ENCODE data around the gene ABRACL. TPM values are rescaled to one million over a fixed set of nuclear protein-coding genes. Genes with fewer than 3 reads are reported as not detected.

Gene ABRACL, protein sequence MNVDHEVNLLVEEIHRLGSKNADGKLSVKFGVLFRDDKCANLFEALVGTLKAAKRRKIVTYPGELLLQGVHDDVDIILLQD
- total RNA-seq (ENCODE audit: unreplicated experiment) = 33.2 TPM
- long read RNA-seq, transcript ABRACL-201 (3 exons, 845 nt) = major isoform, 21 of 23 reads
- long read RNA-seq, partial matches to known transcripts = 0 of 23 reads
- long read RNA-seq, other reads (novel, unspliced or antisense) = 2 of 23 reads

DNA sequence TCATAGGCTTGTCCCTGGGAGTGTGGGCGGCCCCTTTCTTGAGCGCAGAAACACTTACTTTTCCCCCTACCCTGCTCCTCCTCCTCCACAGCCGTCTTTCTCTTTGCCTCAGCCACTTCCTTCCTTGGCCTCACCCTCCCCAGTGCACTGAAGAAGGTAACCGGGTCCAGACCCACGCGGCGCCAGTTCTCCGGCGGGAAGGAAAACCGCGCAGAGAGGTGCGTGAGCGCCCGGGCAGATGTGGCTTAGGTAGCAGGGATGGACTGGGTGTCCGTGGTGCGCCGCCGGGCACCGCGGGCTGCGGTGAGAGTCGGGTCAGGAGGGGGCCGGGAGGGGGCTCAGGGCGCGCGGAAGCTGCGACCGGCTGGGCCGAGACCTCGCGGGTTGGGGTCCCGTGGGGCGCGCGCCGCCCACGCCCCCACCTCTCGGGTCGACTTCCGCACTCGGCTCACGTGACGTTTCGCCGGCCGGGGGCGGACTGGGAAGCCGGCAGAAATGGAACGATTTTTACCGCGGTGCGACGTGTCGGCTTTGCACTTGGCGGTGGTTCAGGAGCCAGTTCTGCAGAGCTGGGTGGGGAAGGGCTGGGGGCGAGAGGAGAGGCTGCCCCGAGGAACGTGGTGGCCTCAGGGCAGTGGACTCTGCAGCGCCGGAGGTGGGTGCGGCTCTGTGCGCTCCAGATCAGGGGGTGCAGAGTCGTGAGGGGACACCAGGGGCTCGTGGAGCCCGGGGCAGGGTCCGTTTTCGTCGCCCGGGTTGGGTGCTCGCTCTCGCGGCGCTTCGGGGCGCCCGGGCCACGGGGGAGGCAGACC lies at the start of gene ABRACL:
TSS of gene ABRACL (plus strand) at position 88 of the 812 bp plus-strand sequence. CDS start 5,416 bp downstream, outside the sequence.
- peak; percentile 79 for DNase-seq
- Mint-ChIP-seq H3K27me3 (ENCODE audit: unreplicated experiment) (peaks cover 5% of the 10 kb centered on the region), H3K36me3 (ENCODE audit: unreplicated experiment) (no peaks in the 10 kb centered on the region), H3K27ac (ENCODE audit: unreplicated experiment) (peak within 1 kb of the TSS; percentile 95), H3K9me3 (ENCODE audit: unreplicated experiment) (peaks cover 15% of the 10 kb centered on the region), H3K4me3 (ENCODE audit: unreplicated experiment) (peak within 1 kb of the TSS; percentile 96), H3K4me1 (ENCODE audit: low read depth, unreplicated experiment) (peaks cover 21% of the 10 kb centered on the region)
- TF ChIP-seq, protein P1, sequence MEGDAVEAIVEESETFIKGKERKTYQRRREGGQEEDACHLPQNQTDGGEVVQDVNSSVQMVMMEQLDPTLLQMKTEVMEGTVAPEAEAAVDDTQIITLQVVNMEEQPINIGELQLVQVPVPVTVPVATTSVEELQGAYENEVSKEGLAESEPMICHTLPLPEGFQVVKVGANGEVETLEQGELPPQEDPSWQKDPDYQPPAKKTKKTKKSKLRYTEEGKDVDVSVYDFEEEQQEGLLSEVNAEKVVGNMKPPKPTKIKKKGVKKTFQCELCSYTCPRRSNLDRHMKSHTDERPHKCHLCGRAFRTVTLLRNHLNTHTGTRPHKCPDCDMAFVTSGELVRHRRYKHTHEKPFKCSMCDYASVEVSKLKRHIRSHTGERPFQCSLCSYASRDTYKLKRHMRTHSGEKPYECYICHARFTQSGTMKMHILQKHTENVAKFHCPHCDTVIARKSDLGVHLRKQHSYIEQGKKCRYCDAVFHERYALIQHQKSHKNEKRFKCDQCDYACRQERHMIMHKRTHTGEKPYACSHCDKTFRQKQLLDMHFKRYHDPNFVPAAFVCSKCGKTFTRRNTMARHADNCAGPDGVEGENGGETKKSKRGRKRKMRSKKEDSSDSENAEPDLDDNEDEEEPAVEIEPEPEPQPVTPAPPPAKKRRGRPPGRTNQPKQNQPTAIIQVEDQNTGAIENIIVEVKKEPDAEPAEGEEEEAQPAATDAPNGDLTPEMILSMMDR (IDR thresholded peaks at IDR 0.05; ENCODE audit: partially characterized antibody, unreplicated experiment) = no peak

DNA sequence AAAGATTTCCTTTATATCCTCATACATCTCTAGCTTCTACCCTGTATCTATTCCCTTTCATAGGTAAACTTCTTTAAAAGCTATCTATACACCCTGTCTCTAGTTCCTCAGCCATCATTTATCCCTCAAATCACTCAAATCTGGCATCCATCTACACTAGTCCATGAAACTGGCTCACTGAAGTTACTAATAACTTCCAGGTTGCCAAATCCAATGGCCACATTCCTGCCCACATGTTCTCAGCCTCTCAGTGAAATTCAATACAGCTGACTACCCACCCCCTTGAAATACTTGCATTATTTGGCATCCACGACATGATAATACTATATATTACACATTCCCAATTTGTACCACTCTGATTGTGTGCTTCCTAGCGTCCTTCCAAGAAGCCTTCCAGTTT lies 49.2 kb upstream of the ABRACL start:
- Mint-ChIP-seq H3K27ac (ENCODE audit: unreplicated experiment) (no peak overlapping the region), H3K4me3 (ENCODE audit: unreplicated experiment) (no peak overlapping the region), H3K36me3 (ENCODE audit: unreplicated experiment) (no peaks in the 10 kb centered on the region), H3K9me3 (ENCODE audit: unreplicated experiment) (no peaks in the 10 kb centered on the region), H3K27me3 (ENCODE audit: unreplicated experiment) (no peaks in the 10 kb centered on the region), H3K4me1 (ENCODE audit: low read depth, unreplicated experiment) (peaks cover 22% of the 10 kb centered on the region)
- DNase-seq = no peak
- TF ChIP-seq, protein P1 (IDR thresholded peaks at IDR 0.05; ENCODE audit: partially characterized antibody, unreplicated experiment) = no peak

DNA sequence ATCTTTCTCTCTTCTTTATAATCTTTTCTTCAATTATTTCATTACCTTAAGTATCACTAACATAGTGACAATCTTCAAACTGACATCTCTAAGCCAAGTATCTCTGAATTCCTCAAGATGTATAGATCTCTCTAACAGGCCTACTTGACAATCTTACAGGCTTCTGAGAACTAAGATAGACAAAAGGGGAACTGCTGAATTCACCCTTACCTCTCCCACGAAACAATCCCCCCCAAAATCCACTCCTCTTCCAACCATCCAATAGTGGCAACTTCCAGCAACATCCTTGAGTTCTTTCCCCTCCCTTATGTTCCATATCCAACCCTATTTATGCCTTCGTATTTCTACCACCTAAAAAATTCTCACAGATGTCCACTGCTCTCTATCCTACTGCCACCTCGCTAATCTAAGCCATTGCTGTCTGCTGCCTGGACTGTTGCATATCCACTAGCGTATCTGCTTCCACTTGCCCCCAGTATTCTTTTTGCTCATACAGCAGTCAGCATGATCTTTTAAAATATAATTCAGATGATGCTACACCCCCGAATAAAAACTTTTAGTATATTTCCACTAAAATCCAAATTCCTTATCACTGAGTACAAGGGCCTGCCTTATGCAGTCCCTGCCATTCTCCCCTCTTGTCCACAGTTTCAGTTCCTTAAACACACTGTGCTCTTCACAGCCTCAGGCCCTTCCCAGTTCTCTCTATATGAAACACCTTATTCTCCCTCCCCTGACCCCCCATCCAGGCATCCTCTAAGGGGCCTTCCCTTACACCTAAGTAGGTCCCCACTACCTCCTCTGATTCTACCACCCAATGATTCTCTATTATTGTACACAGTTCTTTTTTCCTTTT lies 48.5 kb upstream of the ABRACL start:
- Mint-ChIP-seq H3K4me1 (ENCODE audit: low read depth, unreplicated experiment) (peaks cover 22% of the 10 kb centered on the region), H3K27me3 (ENCODE audit: unreplicated experiment) (no peaks in the 10 kb centered on the region), H3K27ac (ENCODE audit: unreplicated experiment) (no peak overlapping the region), H3K9me3 (ENCODE audit: unreplicated experiment) (no peaks in the 10 kb centered on the region), H3K36me3 (ENCODE audit: unreplicated experiment) (no peaks in the 10 kb centered on the region), H3K4me3 (ENCODE audit: unreplicated experiment) (no peak overlapping the region)
- no peak for DNase-seq
- TF ChIP-seq, protein P1 (IDR thresholded peaks at IDR 0.05; ENCODE audit: partially characterized antibody, unreplicated experiment) = no peak

DNA sequence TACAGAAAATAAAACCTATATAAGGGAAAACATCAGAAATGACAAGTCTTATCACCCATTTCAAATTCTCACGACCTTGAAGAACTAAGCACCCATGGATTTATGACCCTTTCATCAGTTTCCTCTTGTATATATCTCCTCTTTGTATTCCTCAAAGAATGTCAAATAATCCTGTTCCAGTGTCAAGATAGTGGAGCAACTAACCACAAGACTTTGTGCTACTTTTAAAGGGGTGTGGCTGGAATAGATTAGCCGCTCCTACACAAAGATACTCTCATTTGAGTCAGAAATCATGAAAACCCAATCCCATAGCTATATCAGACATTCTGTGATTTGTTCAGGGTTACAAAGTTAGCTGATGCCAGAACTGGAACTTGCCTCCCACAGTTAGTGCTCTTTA lies 47.1 kb upstream of the ABRACL start:
- no peak overlapping the region for H3K4me3 Mint-ChIP-seq (ENCODE audit: unreplicated experiment)
- no peaks in the 10 kb centered on the region for H3K27me3 Mint-ChIP-seq (ENCODE audit: unreplicated experiment)
- H3K27ac Mint-ChIP-seq (ENCODE audit: unreplicated experiment) = no peak overlapping the region
- TF ChIP-seq, protein P1 (IDR thresholded peaks at IDR 0.05; ENCODE audit: partially characterized antibody, unreplicated experiment) = no peak
- no peak for DNase-seq
- H3K9me3 Mint-ChIP-seq (ENCODE audit: unreplicated experiment) = no peaks in the 10 kb centered on the region
- H3K4me1 Mint-ChIP-seq (ENCODE audit: low read depth, unreplicated experiment) = peaks cover 24% of the 10 kb centered on the region
- H3K36me3 Mint-ChIP-seq (ENCODE audit: unreplicated experiment) = no peaks in the 10 kb centered on the region

Data from glutamatergic neuron (in vitro differentiated cells).